ENCODE data around the gene MECP2. TPM values are rescaled to one million over a fixed set of nuclear protein-coding genes. Genes with fewer than 3 reads are reported as not detected.
A peak's percentile ranks its signal among the peaks of the same experiment; 100 is the strongest.

The MECP2 gene
- total RNA-seq, 3 donors from 2014 or later, result 56.3 to 58.3 (median 57.8) TPM

DNA sequence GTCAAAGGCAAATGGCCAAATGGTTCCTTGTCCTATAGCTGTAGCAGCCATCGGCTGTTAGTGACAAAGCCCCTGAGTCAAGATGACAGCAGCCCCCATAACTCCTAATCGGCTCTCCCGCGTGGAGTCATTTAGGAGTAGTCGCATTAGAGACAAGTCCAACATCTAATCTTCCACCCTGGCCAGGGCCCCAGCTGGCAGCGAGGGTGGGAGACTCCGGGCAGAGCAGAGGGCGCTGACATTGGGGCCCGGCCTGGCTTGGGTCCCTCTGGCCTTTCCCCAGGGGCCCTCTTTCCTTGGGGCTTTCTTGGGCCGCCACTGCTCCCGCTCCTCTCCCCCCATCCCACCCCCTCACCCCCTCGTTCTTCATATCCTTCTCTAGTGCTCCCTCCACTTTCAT lies 42.7 kb upstream of the MECP2 start:
- Histone ChIP-seq H3K27me3 (peaks cover 0 to 33% of the 10 kb centered on the region in 2 donors), H3K4me1 (no peaks in the 10 kb centered on the region), H3K36me3 (no peaks in the 10 kb centered on the region), H3K27ac (no peak overlapping the region), H3K4me3 (no peak overlapping the region), H3K9me3 (no peaks in the 10 kb centered on the region)
- no peak for DNase-seq (ENCODE audit: low spot score in 2 of 2)
- intact Hi-C loops (cut with DNase I; ENCODE audit: low total_unique reads), result no loop called here
- TF ChIP-seq POLR2AphosphoS5 (IDR thresholded peaks at IDR 0.05) (no peak), POLR2A (IDR thresholded peaks at IDR 0.05) (no peak)
- TF ChIP-seq, protein P1, sequence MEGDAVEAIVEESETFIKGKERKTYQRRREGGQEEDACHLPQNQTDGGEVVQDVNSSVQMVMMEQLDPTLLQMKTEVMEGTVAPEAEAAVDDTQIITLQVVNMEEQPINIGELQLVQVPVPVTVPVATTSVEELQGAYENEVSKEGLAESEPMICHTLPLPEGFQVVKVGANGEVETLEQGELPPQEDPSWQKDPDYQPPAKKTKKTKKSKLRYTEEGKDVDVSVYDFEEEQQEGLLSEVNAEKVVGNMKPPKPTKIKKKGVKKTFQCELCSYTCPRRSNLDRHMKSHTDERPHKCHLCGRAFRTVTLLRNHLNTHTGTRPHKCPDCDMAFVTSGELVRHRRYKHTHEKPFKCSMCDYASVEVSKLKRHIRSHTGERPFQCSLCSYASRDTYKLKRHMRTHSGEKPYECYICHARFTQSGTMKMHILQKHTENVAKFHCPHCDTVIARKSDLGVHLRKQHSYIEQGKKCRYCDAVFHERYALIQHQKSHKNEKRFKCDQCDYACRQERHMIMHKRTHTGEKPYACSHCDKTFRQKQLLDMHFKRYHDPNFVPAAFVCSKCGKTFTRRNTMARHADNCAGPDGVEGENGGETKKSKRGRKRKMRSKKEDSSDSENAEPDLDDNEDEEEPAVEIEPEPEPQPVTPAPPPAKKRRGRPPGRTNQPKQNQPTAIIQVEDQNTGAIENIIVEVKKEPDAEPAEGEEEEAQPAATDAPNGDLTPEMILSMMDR (IDR thresholded peaks at IDR 0.05), result no peak

- intact Hi-C loops (cut with DNase I; ENCODE audit: low total_unique reads), result no loop called here
- no peak for TF ChIP-seq POLR2A (IDR thresholded peaks at IDR 0.05)
- TF ChIP-seq, protein P1 (IDR thresholded peaks at IDR 0.05), result no peak
- no peak for TF ChIP-seq POLR2AphosphoS5 (IDR thresholded peaks at IDR 0.05)
Observed at GRCh38 chrX:154138857-154139256, 41.3 kb upstream of the MECP2 start.

DNA sequence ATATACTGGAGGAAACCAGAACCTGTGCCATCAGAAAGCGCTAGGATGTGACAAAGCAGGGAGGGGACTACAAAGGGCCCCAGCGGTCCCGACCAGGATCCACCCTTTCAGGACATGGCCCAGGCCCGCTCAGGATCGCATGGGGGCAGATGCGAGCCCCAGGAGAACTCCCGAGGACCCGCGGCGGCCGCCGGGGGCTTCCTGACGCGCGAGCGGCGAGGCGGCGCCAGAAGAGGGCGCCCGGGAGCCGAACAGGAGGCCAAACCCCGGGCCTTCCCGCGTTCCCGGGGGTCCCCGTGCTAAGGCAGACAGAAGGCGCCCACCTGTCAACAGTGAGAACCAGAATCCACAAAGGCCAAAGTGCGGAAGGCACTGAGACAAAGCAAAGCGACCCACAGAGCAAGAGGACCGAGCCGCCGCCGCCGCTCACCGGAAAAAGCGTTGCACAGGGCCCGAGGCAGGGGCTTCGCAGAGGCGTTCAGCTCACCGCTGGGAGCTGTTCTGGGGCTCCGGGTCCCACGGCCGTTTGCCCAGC lies 39.2 kb upstream of the MECP2 start:
- H3K36me3 ChIP-seq, result no peaks in the 10 kb centered on the region
- no peaks in the 10 kb centered on the region for H3K4me1 ChIP-seq
- peak overlapping the region in 2 of 3 donors; percentile 40 to 51 for H3K4me3 ChIP-seq
- DNase-seq (ENCODE audit: low spot score in 2 of 2), result peak; percentile 42 to 53
- intact Hi-C loops (cut with DNase I; ENCODE audit: low total_unique reads), result no loop called here
- no peak for TF ChIP-seq POLR2A (IDR thresholded peaks at IDR 0.05)
- TF ChIP-seq POLR2AphosphoS5 (IDR thresholded peaks at IDR 0.05), result peak in 1 of 3 donors; percentile 44
- TF ChIP-seq, protein P1 (IDR thresholded peaks at IDR 0.05), result peak in 2 of 3 donors; percentile 39 to 58
- H3K27ac ChIP-seq, result peak overlapping the region in 1 of 2 donors; percentile 40
- peaks cover 0 to 28% of the 10 kb centered on the region in 2 donors for H3K27me3 ChIP-seq
- no peaks in the 10 kb centered on the region for H3K9me3 ChIP-seq

More at GRCh38 chrX:154138857-154139256, 41.3 kb upstream of the MECP2 start:
- Histone ChIP-seq H3K9me3 (no peaks in the 10 kb centered on the region), H3K27ac (no peak overlapping the region), H3K27me3 (peaks cover 0 to 38% of the 10 kb centered on the region in 2 donors), H3K4me3 (no peak overlapping the region), H3K36me3 (no peaks in the 10 kb centered on the region), H3K4me1 (no peaks in the 10 kb centered on the region)
- no peak for DNase-seq (ENCODE audit: low spot score in 2 of 2)

GRCh38 chrX:154135458-154136229 lies 38.1 kb upstream of the MECP2 start:
- intact Hi-C loops (cut with DNase I; ENCODE audit: low total_unique reads), result no loop called here
- Histone ChIP-seq H3K4me3 (no peak overlapping the region), H3K9me3 (no peaks in the 10 kb centered on the region), H3K27me3 (peaks cover 0 to 32% of the 10 kb centered on the region in 2 donors), H3K27ac (no peak overlapping the region), H3K36me3 (no peaks in the 10 kb centered on the region), H3K4me1 (no peaks in the 10 kb centered on the region)
- TF ChIP-seq, protein P1 (IDR thresholded peaks at IDR 0.05), result no peak
- no peak for TF ChIP-seq POLR2A (IDR thresholded peaks at IDR 0.05)
- no peak for TF ChIP-seq POLR2AphosphoS5 (IDR thresholded peaks at IDR 0.05)
- DNase-seq (ENCODE audit: low spot score in 2 of 2), result no peak

- Histone ChIP-seq H3K27me3 (peaks cover 0 to 23% of the 10 kb centered on the region in 2 donors), H3K4me3 (no peak overlapping the region), H3K27ac (no peak overlapping the region), H3K36me3 (no peaks in the 10 kb centered on the region), H3K4me1 (no peaks in the 10 kb centered on the region), H3K9me3 (no peaks in the 10 kb centered on the region)
- intact Hi-C loops (cut with DNase I; ENCODE audit: low total_unique reads), result no loop called here
- TF ChIP-seq POLR2AphosphoS5 (IDR thresholded peaks at IDR 0.05), result no peak
- TF ChIP-seq, protein P1 (IDR thresholded peaks at IDR 0.05), result no peak
- no peak for TF ChIP-seq POLR2A (IDR thresholded peaks at IDR 0.05)
- no peak for DNase-seq (ENCODE audit: low spot score in 2 of 2)
Observed at GRCh38 chrX:154132366-154132765, 34.8 kb upstream of the MECP2 start.

All from breast epithelium (tissue), 4 donors.